ENCODE results near the gene HSPA13. TPM values are rescaled to one million over a fixed set of nuclear protein-coding genes. Genes with fewer than 3 reads are reported as not detected.
"Not testable (repeated sequence)": the region's sequence is repeated elsewhere in the genome, so short reads cannot be mapped to it uniquely, and the experiment has no call there.

Gene HSPA13
- total and polyA plus RNA-seq, 4 experiments from 2014 or later = 15.8 to 38.5 (median 24.2) TPM

DNA sequence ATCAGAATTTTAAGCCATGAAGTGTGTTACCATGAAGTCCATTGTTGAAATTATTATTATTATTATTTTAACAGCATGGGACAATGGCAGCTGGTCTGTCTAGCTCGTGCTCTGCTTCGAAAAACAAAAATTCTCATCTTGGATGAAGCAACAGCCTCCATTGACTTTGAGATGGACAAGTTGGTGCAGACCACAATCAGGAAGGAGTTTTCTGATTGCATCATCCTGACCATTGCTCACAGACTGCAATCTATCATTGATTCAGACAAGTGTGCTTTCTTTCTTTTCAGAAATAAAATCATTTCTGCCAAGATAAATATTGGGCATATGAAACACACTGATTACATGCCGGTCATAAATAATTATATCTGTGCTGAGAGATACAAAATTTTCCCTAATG is 21.0 kb downstream of the HSPA13 start:
- H3K36me3 Mint-ChIP-seq = no peaks in the 10 kb centered on the region

GRCh38 chr21:14358775-14359174 is 24.2 kb downstream of the HSPA13 start:
- peaks cover 16 to 28% of the 10 kb centered on the region in 2 donors for H3K27me3 Mint-ChIP-seq
- H3K36me3 Mint-ChIP-seq = no peaks in the 10 kb centered on the region
- Histone ChIP-seq H3K36me3 (ENCODE audit: insufficient read depth, low read length) (no peaks in the 10 kb centered on the region), H3K27ac (ENCODE audit: low read depth, low read length) (no peak overlapping the region), H3K4me1 (ENCODE audit: insufficient read depth, low read length) (no peaks in the 10 kb centered on the region), H3K4me3 (ENCODE audit: low read length in 2 of 2) (no peak overlapping the region), H3K27me3 (ENCODE audit: insufficient read depth, low read length) (no peaks in the 10 kb centered on the region), H3K9me3 (ENCODE audit: control insufficient read depth in 1 of 2, low read length in 2 of 2) (no peaks in the 10 kb centered on the region)
- ChIA-PET CTCF (ENCODE audit: partially characterized antibody) (no interaction called here), POLR2A (ENCODE audit: partially characterized antibody) (no interaction called here)
- no peaks in the 10 kb centered on the region for H3K9me3 Mint-ChIP-seq
- H3K4me3 Mint-ChIP-seq = no peak overlapping the region
- DNase-seq = no peak
- H3K4me1 Mint-ChIP-seq = no peaks in the 10 kb centered on the region
- H3K27ac Mint-ChIP-seq = no peak overlapping the region
- intact Hi-C loops (cut with micrococcal nuclease) = no loop called here

More for the DNA sequence above, 21.0 kb downstream of the HSPA13 start:
- H3K27me3 ChIP-seq (ENCODE audit: insufficient read depth, low read length) = no peaks in the 10 kb centered on the region
- DNase-seq = no peak
- H3K27ac Mint-ChIP-seq = no peak overlapping the region
- intact Hi-C loops (cut with micrococcal nuclease) = no loop called here
- no peaks in the 10 kb centered on the region for H3K4me1 ChIP-seq (ENCODE audit: insufficient read depth, low read length)
- no peaks in the 10 kb centered on the region for H3K9me3 ChIP-seq (ENCODE audit: control insufficient read depth in 1 of 2, low read length in 2 of 2)
- H3K27me3 Mint-ChIP-seq = peaks cover 13 to 18% of the 10 kb centered on the region in 2 donors
- CTCF ChIA-PET (ENCODE audit: partially characterized antibody) = no interaction called here
- POLR2A ChIA-PET (ENCODE audit: partially characterized antibody) = no interaction called here
- no peaks in the 10 kb centered on the region for H3K36me3 ChIP-seq (ENCODE audit: insufficient read depth, low read length)
- H3K27ac ChIP-seq (ENCODE audit: low read depth, low read length) = no peak overlapping the region
- H3K4me1 Mint-ChIP-seq = no peaks in the 10 kb centered on the region
- no peaks in the 10 kb centered on the region for H3K9me3 Mint-ChIP-seq
- no peak overlapping the region for H3K4me3 ChIP-seq (ENCODE audit: low read length in 2 of 2)
- H3K4me3 Mint-ChIP-seq = no peak overlapping the region

DNA sequence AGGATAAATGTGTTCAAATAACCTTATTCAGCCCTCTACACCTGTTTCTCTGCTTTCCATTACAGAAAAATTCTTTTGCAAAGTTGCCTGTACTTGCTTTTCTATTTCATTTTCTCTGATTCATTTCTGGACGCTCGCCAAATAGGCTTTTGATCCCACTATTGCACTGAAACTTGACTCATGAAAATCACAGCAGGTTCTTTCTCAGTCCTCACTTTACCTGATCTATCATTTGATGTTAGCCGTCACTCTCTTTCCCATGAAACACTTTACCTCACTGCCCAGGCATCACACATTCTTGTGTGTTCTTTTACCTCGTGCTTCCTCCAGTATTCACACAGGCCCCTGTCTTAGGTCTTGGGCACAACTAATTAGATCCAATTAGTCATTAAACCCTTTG is 26.2 kb downstream of the HSPA13 start:
- DNase-seq = no peak
- no peak overlapping the region for H3K27ac Mint-ChIP-seq
- ChIA-PET CTCF (ENCODE audit: partially characterized antibody) (no interaction called here), POLR2A (ENCODE audit: partially characterized antibody) (no interaction called here)
- no peaks in the 10 kb centered on the region for H3K27me3 ChIP-seq (ENCODE audit: insufficient read depth, low read length)
- H3K36me3 ChIP-seq (ENCODE audit: insufficient read depth, low read length) = no peaks in the 10 kb centered on the region
- intact Hi-C loops (cut with micrococcal nuclease) = no loop called here
- H3K27me3 Mint-ChIP-seq = peaks cover 12 to 27% of the 10 kb centered on the region in 2 donors
- no peaks in the 10 kb centered on the region for H3K9me3 Mint-ChIP-seq
- no peak overlapping the region for H3K4me3 Mint-ChIP-seq
- H3K36me3 Mint-ChIP-seq = no peaks in the 10 kb centered on the region
- H3K27ac ChIP-seq (ENCODE audit: low read depth, low read length) = no peak overlapping the region
- H3K4me1 Mint-ChIP-seq = no peaks in the 10 kb centered on the region
- H3K4me1 ChIP-seq (ENCODE audit: insufficient read depth, low read length) = no peaks in the 10 kb centered on the region
- no peak overlapping the region for H3K4me3 ChIP-seq (ENCODE audit: low read length in 2 of 2)
- no peaks in the 10 kb centered on the region for H3K9me3 ChIP-seq (ENCODE audit: control insufficient read depth in 1 of 2, low read length in 2 of 2)

GRCh38 chr21:14354515-14354914 is 28.4 kb downstream of the HSPA13 start:
- ChIA-PET CTCF (ENCODE audit: partially characterized antibody) (no interaction called here), POLR2A (ENCODE audit: partially characterized antibody) (no interaction called here)
- H3K9me3 ChIP-seq (ENCODE audit: control insufficient read depth in 1 of 2, low read length in 2 of 2) = no peaks in the 10 kb centered on the region
- H3K27ac Mint-ChIP-seq = no peak overlapping the region
- H3K4me3 ChIP-seq (ENCODE audit: low read length in 2 of 2) = no peak overlapping the region
- no peak overlapping the region for H3K27ac ChIP-seq (ENCODE audit: low read depth, low read length)
- no peaks in the 10 kb centered on the region for H3K4me1 ChIP-seq (ENCODE audit: insufficient read depth, low read length)
- no peaks in the 10 kb centered on the region for H3K4me1 Mint-ChIP-seq
- no peaks in the 10 kb centered on the region for H3K36me3 Mint-ChIP-seq
- no peaks in the 10 kb centered on the region for H3K27me3 ChIP-seq (ENCODE audit: insufficient read depth, low read length)
- H3K4me3 Mint-ChIP-seq = no peak overlapping the region
- intact Hi-C loops (cut with micrococcal nuclease) = no loop called here
- H3K36me3 ChIP-seq (ENCODE audit: insufficient read depth, low read length) = no peaks in the 10 kb centered on the region
- peaks cover 6 to 23% of the 10 kb centered on the region in 2 donors for H3K27me3 Mint-ChIP-seq
- no peak for DNase-seq
- no peaks in the 10 kb centered on the region for H3K9me3 Mint-ChIP-seq

DNA sequence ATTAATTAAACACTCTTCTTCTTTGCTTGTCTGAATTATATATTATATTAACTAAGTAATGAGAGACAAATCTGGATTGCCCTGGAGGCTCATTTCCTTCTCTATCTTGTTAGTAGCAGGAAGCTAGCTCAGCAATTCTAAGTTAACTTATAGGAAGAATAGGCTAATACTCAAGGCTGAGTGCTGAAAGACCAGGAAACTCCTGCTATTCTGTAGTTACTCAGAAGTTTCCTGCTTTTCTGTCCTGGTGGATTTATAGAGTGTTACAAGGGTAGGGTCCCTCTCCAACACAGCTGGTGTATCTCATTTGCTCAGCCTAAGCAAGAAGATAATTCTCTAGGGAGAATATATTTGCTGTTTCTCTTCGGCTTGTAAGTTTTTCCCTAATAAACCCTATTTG is 29.2 kb downstream of the HSPA13 start:
- Mint-ChIP-seq H3K27me3 (peaks cover 6 to 20% of the 10 kb centered on the region in 2 donors), H3K9me3 (no peaks in the 10 kb centered on the region), H3K27ac (no peak overlapping the region), H3K36me3 (no peaks in the 10 kb centered on the region), H3K4me3 (no peak overlapping the region), H3K4me1 (no peaks in the 10 kb centered on the region)
- Histone ChIP-seq H3K9me3 (ENCODE audit: control insufficient read depth in 1 of 2, low read length in 2 of 2) (no peaks in the 10 kb centered on the region), H3K27ac (ENCODE audit: low read depth, low read length) (no peak overlapping the region), H3K27me3 (ENCODE audit: insufficient read depth, low read length) (no peaks in the 10 kb centered on the region), H3K4me3 (ENCODE audit: low read length in 2 of 2) (no peak overlapping the region), H3K4me1 (ENCODE audit: insufficient read depth, low read length) (no peaks in the 10 kb centered on the region), H3K36me3 (ENCODE audit: insufficient read depth, low read length) (no peaks in the 10 kb centered on the region)
- CTCF ChIA-PET (ENCODE audit: partially characterized antibody) = no interaction called here
- POLR2A ChIA-PET (ENCODE audit: partially characterized antibody) = no interaction called here
- no peak for DNase-seq
- intact Hi-C loops (cut with micrococcal nuclease) = no loop called here

DNA sequence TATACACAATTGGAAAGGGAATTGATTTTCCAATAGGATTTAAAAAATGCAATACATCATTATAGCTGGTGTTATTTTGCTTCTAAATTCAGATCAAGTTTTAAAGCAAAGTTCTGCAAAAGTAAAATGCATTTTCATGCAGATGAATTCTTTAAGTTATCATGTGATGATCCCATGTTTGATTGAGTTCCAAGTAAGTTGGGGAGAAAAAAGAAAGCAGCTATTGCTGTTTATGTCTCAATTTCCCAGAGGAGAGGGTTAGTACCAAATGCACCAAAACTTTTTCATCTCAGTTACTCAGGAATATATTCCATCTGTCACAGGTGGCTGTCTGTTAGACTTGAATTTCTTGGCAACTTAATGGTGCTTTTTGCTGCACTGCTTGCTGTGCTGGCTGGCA is 29.7 kb downstream of the HSPA13 start:
- no peak overlapping the region for H3K4me3 Mint-ChIP-seq
- Histone ChIP-seq H3K27ac (ENCODE audit: low read depth, low read length) (no peak overlapping the region), H3K4me1 (ENCODE audit: insufficient read depth, low read length) (no peaks in the 10 kb centered on the region), H3K27me3 (ENCODE audit: insufficient read depth, low read length) (no peaks in the 10 kb centered on the region), H3K9me3 (ENCODE audit: control insufficient read depth in 1 of 2, low read length in 2 of 2) (no peaks in the 10 kb centered on the region), H3K36me3 (ENCODE audit: insufficient read depth, low read length) (no peaks in the 10 kb centered on the region), H3K4me3 (ENCODE audit: low read length in 2 of 2) (no peak overlapping the region)
- no peaks in the 10 kb centered on the region for H3K9me3 Mint-ChIP-seq
- CTCF ChIA-PET (ENCODE audit: partially characterized antibody) = no interaction called here
- POLR2A ChIA-PET (ENCODE audit: partially characterized antibody) = no interaction called here
- no peak for DNase-seq
- peaks cover 6 to 18% of the 10 kb centered on the region in 2 donors for H3K27me3 Mint-ChIP-seq
- H3K27ac Mint-ChIP-seq = no peak overlapping the region
- H3K4me1 Mint-ChIP-seq = no peaks in the 10 kb centered on the region
- intact Hi-C loops (cut with micrococcal nuclease) = no loop called here
- no peaks in the 10 kb centered on the region for H3K36me3 Mint-ChIP-seq

DNA sequence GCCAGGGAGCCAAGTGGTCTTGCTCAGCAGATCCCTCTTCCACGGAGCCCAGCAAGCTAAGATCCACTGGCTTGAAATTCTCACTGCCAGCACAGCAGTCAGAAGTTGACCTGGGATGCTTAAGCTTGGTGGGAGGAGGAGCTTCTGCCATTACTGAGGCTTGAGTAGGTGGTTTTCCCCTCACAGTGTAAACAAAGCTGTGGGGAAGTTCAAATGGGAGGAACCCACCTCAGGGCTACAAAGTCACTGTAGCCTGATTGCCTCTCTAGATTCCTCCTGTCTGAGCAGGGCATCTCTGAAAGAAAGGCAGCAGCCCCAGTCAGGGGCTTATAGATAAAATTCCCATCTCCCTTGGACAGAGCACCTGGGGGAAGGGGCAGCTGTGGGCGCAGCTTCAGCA is 55.6 kb downstream of the HSPA13 start:
- H3K4me1 Mint-ChIP-seq; H3K4me1 ChIP-seq (ENCODE audit: insufficient read depth, low read length); H3K27ac Mint-ChIP-seq; H3K36me3 ChIP-seq (ENCODE audit: insufficient read depth, low read length); intact Hi-C loops (cut with micrococcal nuclease); H3K27me3 ChIP-seq (ENCODE audit: insufficient read depth, low read length); H3K4me3 Mint-ChIP-seq; POLR2A ChIA-PET (ENCODE audit: partially characterized antibody); H3K9me3 ChIP-seq (ENCODE audit: control insufficient read depth in 1 of 2, low read length in 2 of 2); DNase-seq; H3K4me3 ChIP-seq (ENCODE audit: low read length in 2 of 2); H3K36me3 Mint-ChIP-seq; H3K27ac ChIP-seq (ENCODE audit: low read depth, low read length); CTCF ChIA-PET (ENCODE audit: partially characterized antibody): not testable (repeated sequence)
- peaks cover 21 to 25% of the 10 kb centered on the region in 2 donors for H3K27me3 Mint-ChIP-seq
- H3K9me3 Mint-ChIP-seq = peaks cover 0 to 11% (median 5%) of the 10 kb centered on the region in 8 donors

DNA sequence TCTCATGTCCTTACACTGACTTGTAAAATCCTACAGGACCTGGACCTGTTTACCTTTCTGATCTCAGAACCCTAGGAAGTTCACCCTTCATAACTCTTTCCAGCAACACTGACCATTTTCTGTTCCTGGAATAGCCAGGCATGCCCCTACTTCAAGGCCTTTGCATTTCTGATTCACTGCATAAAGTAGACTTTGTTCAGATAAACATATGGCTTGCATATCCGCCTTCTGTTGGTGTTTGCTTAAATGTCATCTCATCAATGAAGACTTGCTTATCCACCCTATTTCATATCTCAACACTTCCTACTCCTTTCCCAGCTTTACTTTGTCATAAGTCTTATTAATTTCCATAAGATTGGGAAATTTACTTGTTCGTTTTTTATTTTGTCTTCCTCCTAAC is 57.4 kb downstream of the HSPA13 start:
- no peaks in the 10 kb centered on the region for H3K36me3 Mint-ChIP-seq
- intact Hi-C loops (cut with micrococcal nuclease) = no loop called here
- no peaks in the 10 kb centered on the region for H3K4me1 Mint-ChIP-seq
- H3K27me3 ChIP-seq (ENCODE audit: insufficient read depth, low read length) = no peaks in the 10 kb centered on the region
- H3K9me3 ChIP-seq (ENCODE audit: control insufficient read depth in 1 of 2, low read length in 2 of 2) = no peaks in the 10 kb centered on the region
- H3K27ac Mint-ChIP-seq = no peak overlapping the region
- no peaks in the 10 kb centered on the region for H3K36me3 ChIP-seq (ENCODE audit: insufficient read depth, low read length)
- H3K9me3 Mint-ChIP-seq = peaks cover 0 to 11% (median 5%) of the 10 kb centered on the region in 8 donors
- H3K27me3 Mint-ChIP-seq = peaks cover 22 to 27% of the 10 kb centered on the region in 2 donors
- DNase-seq = no peak
- ChIA-PET POLR2A (ENCODE audit: partially characterized antibody) (no interaction called here), CTCF (ENCODE audit: partially characterized antibody) (no interaction called here)
- H3K4me3 Mint-ChIP-seq = no peak overlapping the region
- no peaks in the 10 kb centered on the region for H3K4me1 ChIP-seq (ENCODE audit: insufficient read depth, low read length)
- H3K27ac ChIP-seq (ENCODE audit: low read depth, low read length) = no peak overlapping the region
- H3K4me3 ChIP-seq (ENCODE audit: low read length in 2 of 2) = no peak overlapping the region
